HCT116 (cell line): ENCODE results near the gene SMIM41. TPM values are rescaled to one million over a fixed set of nuclear protein-coding genes. Genes with fewer than 3 reads are reported as not detected.
A peak's percentile ranks its signal among the peaks of the same experiment; 100 is the strongest.

Source experiments
- ATAC-seq: fragments of 200-7000 bp; cut with Tn5 transposase; 2 replicates; pipeline ENCODE4 v1.9.1; 2020; ENCODE audit warnings: mild to moderate bottlenecking, moderate library complexity
- BruUV-seq: library from RNA; stranded (reverse); fragments of 400-500 nt; replicated peaks from 2 replicates; lab custom pipeline; 2021; lab: Mats Ljungman, UMichigan
- CTCF ChIA-PET: fragments of 300-600 bp; sonication (Branson Sonifier 250); formaldehyde crosslinking; loops from one replicate; lab custom pipeline; 2021; ENCODE audit warnings: antibody characterized with exemption; lab: Charles Lee
- POLR2A ChIA-PET: fragments of 300-600, 350-600 bp; sonication (Branson Sonifier 250); formaldehyde crosslinking; loops from one replicate; lab custom pipeline; 2021; ENCODE audit warnings: antibody characterized with exemption; lab: Charles Lee
- RAD21 ChIA-PET, 2 experiments: fragments of 300-600 bp; sonication (Branson Sonifier 250); formaldehyde crosslinking; loops; one replicate each; lab custom pipeline; 2023; ENCODE audit warnings: low total read pairs in 2 of 2; ENCODE audit not compliant: uncharacterized antibody in 2 of 2, unreplicated experiment in 2 of 2, low non-redundant PET in 1 of 2; lab: Charles Lee
- DNase-seq: peaks from one replicate; pipeline ENCODE4 v3.0.0-alpha.2; 2010; ENCODE audit warnings: low read depth, low spot score
- H2AFZ ChIP-seq: fragments of 200-600 bp; shearing (Covaris generic), sonication (generic); 2 replicates; pipeline ENCODE4 v1.6.1; 2017; ENCODE audit warnings: low read depth, mixed run types, mixed read lengths, antibody characterized with exemption, low read length; ENCODE audit not compliant: poor library complexity, severe bottlenecking
- H3K27ac ChIP-seq: 2 replicates; pipeline ENCODE4 v1.5.1; 2012; ENCODE audit warnings: low read depth, low read length
- H3K27me3 ChIP-seq: fragments of 200-600 bp; sonication (generic); 2 replicates; pipeline ENCODE4 v1.6.1; 2016; ENCODE audit warnings: mixed run types, low read length, mixed read lengths; ENCODE audit not compliant: insufficient read depth
- H3K36me3 ChIP-seq, 2 experiments: fragments of 200-500 bp in 1 of 2; fragments of 200-600 bp in 1 of 2; sonication (Bioruptor generic) in 1 of 2; sonication (generic) in 1 of 2; 2 replicates each; pipeline versions ENCODE4 v1.5.1 to v1.6.1; 2014 to 2016; ENCODE audit warnings: low read length in 2 of 2, inconsistent platforms in 1 of 2, mixed read lengths in 1 of 2, mixed run types in 1 of 2; ENCODE audit not compliant: insufficient read depth in 2 of 2, control insufficient read depth in 1 of 2
- H3K4me1 ChIP-seq, 2 experiments: fragments of 200-600 bp in 1 of 2; sonication (generic) in 1 of 2; 2 replicates each; pipeline versions ENCODE4 v1.5.1 to v1.6.1; 2012 to 2017; ENCODE audit warnings: low read length in 2 of 2, inconsistent platforms in 1 of 2, mild to moderate bottlenecking in 1 of 2, mixed read lengths in 1 of 2, mixed run types in 1 of 2, moderate library complexity in 1 of 2; ENCODE audit not compliant: insufficient read depth in 2 of 2, control insufficient read depth in 1 of 2
- H3K4me2 ChIP-seq: fragments of 200-600 bp; sonication (generic); 2 replicates; pipeline ENCODE4 v1.6.1; 2017; ENCODE audit warnings: mixed run types, low read length, mixed read lengths
- H3K4me3 ChIP-seq, 2 experiments: fragments of 200-600 bp in 1 of 2; sonication (generic) in 1 of 2; replicated peaks in 1 of 2; 2 replicates each; pipeline ENCODE4 v1.5.1; 2011 to 2016; ENCODE audit warnings: low read length in 2 of 2, control low read depth in 1 of 2, low read depth in 1 of 2, mild to moderate bottlenecking in 1 of 2, mixed read lengths in 1 of 2, mixed run types in 1 of 2
- H3K79me2 ChIP-seq: fragments of 200-600 bp; sonication (generic); 2 replicates; pipeline ENCODE4 v1.6.1; 2017; ENCODE audit warnings: mild to moderate bottlenecking, mixed run types, low read length, moderate library complexity, mixed read lengths; ENCODE audit not compliant: insufficient read depth
- H3K9ac ChIP-seq: fragments of 200-600 bp; sonication (generic); 2 replicates; pipeline ENCODE4 v1.6.1; 2016; ENCODE audit warnings: low read length, mixed read lengths
- H3K9me2 ChIP-seq: fragments of 200-600 bp; sonication (generic), shearing (Covaris generic); 2 replicates; pipeline ENCODE4 v1.6.1; 2017; ENCODE audit warnings: mixed run types, mild to moderate bottlenecking, moderate library complexity; ENCODE audit not compliant: insufficient read depth
- H3K9me3 ChIP-seq, 2 experiments: fragments of 200-500 bp in 1 of 2; fragments of 200-600 bp in 1 of 2; sonication (Bioruptor generic) in 1 of 2; sonication (generic) in 1 of 2; 2 replicates each; pipeline ENCODE4 v1.6.1; 2014 to 2017; ENCODE audit warnings: low read length in 2 of 2, mixed read lengths in 2 of 2, inconsistent platforms in 1 of 2, low read depth in 1 of 2, mild to moderate bottlenecking in 1 of 2, mixed run types in 1 of 2, moderate library complexity in 1 of 2; ENCODE audit not compliant: control insufficient read depth in 1 of 2, insufficient read depth in 1 of 2
- H4K20me1 ChIP-seq: fragments of 200-600 bp; sonication (generic), shearing (Covaris generic); 2 replicates; pipeline ENCODE4 v1.6.1; 2017; ENCODE audit warnings: mixed run types, mild to moderate bottlenecking, moderate library complexity; ENCODE audit not compliant: insufficient read depth
- CBX3 ChIP-seq: IDR thresholded peaks from 2 replicates; pipeline ENCODE4 v1.6.1; 2012; ENCODE audit warnings: low read depth
- ELF1 ChIP-seq: IDR thresholded peaks from 2 replicates; pipeline ENCODE4 v1.6.1; 2012; ENCODE audit warnings: low read depth, borderline replicate concordance
- SRF ChIP-seq: IDR thresholded peaks from 2 replicates; pipeline ENCODE4 v1.6.1; 2012; ENCODE audit warnings: low read depth
- TCF7L2 ChIP-seq: IDR thresholded peaks from 2 replicates; pipeline ENCODE4 v1.7.0; 2011; ENCODE audit warnings: borderline replicate concordance, inconsistent platforms; ENCODE audit not compliant: insufficient read depth, insufficient read length; ENCODE audit errors: extremely low read depth
- ZFX ChIP-seq: fragments of 450-650 bp; IDR thresholded peaks from 2 replicates; pipeline ENCODE4 v1.6.1; 2017
- ZNF274 ChIP-seq: fragments of 200-500 bp; sonication (Bioruptor generic); IDR thresholded peaks from 2 replicates; pipeline ENCODE4 v1.6.1; 2014; ENCODE audit warnings: mild to moderate bottlenecking, low read depth, low read length, inconsistent platforms
- intact Hi-C: fragments of 100-400 bp; cut with micrococcal nuclease; formaldehyde crosslinking; loops from 2 replicates; pipeline ENCODE4 v1.10.0; 2022
- total RNA-seq: library from RNA; stranded (reverse); gene quantifications from one replicate; pipeline ENCODE4 v1.2.1, GENCODE V29; 2021; ENCODE audit not compliant: unreplicated experiment

Gene SMIM41
- total RNA-seq, 1 experiment from 2014 or later: not detected

- TF ChIP-seq TCF7L2: peak; percentile 95
- no peak for TF ChIP-seq ZNF274
- no peak for TF ChIP-seq ELF1
- TF ChIP-seq CBX3: no peak
- TF ChIP-seq SRF: peak; percentile 99
- TF ChIP-seq, all 23 proteins: peak for 9
Measured at GRCh38 chr12:52050758-52051541, 28.6 kb upstream of the SMIM41 start, which contains the start of gene NR4A1 (continued).

GRCh38 chr12:52052468-52053186 is 26.9 kb upstream of the SMIM41 start:
- RAD21 ChIA-PET: no interaction called here
- Histone ChIP-seq H3K9me2 (no peaks in the 10 kb centered on the region), H3K27ac (no peak overlapping the region; the same call in 1 of the 2 replicates), H3K79me2 (peaks cover 31% of the 10 kb centered on the region; the same call in 1 of the 2 replicates), H4K20me1 (no peaks in the 10 kb centered on the region), H3K9me3 (no peaks in the 10 kb centered on the region), H2AFZ (no peak overlapping the region), H3K9ac (peak overlapping the region; percentile 85), H3K36me3 (peaks cover 3 to 7% of the 10 kb centered on the region in 2 experiments; a peak in 1 of 4 replicates), H3K4me3 (peak overlapping the region; percentile 62 to 86), H3K4me1 (peaks cover 22 to 43% of the 10 kb centered on the region in 2 experiments), H3K4me2 (peak overlapping the region; percentile 99), H3K27me3 (no peaks in the 10 kb centered on the region)
- no peak for TF ChIP-seq ZFX
- POLR2A ChIA-PET: no interaction called here
- no TSS peak for BruUV-seq
- DNase-seq: no peak
- intact Hi-C loops: no loop called here
- CTCF ChIA-PET: interaction anchor here (2.7 kb wide), 1 partner anchor 27 kb away, joined by 25 read pairs; no protein-coding TSS in a partner anchor
- ATAC-seq: no peak
